ENCODE results near the gene CCDC136. TPM values are rescaled to one million over a fixed set of nuclear protein-coding genes. Genes with fewer than 3 reads are reported as not detected.

The CCDC136 gene
- total RNA-seq, 1 experiment from 2014 or later: 11.1 TPM

DNA sequence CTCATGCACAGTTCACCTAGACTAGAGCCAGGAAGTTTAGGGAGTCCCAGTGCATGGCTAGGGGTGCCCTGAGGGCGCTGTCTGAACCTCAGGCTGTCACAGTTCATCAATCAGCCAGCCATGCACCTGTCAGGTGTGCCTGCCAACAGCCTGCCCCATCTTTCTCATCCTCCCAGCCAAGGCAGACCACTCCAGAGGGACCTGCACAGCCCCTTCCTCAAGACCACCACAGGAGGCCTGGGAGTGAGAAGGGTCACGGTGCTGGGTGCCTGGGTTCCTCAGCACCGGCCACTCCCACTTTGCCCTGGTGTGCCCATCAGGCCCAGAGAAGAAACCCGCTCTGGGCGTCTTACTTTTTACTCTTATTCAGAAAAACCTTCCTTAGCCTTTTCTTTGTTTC lies 79.3 kb downstream of the CCDC136 start:
- Histone ChIP-seq H3K79me2 (ENCODE audit: insufficient read depth, low read length) (no peaks in the 10 kb centered on the region), H3K9ac (ENCODE audit: low read length) (no peak overlapping the region), H4K20me1 (ENCODE audit: insufficient read depth) (no peaks in the 10 kb centered on the region), H3K4me1 (ENCODE audit: control insufficient read depth in 1 of 2, insufficient read depth in 2 of 2, low read length in 2 of 2) (peaks cover 33 to 70% of the 10 kb centered on the region in 2 experiments), H3K27ac (ENCODE audit: low read depth, low read length) (no peak overlapping the region), H3K4me2 (ENCODE audit: low read length) (no peak overlapping the region), H3K36me3 (ENCODE audit: control insufficient read depth in 1 of 2, insufficient read depth in 2 of 2, low read length in 2 of 2) (no peaks in the 10 kb centered on the region), H2AFZ (ENCODE audit: low read depth, low read length, poor library complexity, severe bottlenecking) (no peak overlapping the region), H3K9me3 (ENCODE audit: control insufficient read depth in 1 of 2, insufficient read depth in 1 of 2, low read depth in 1 of 2, low read length in 2 of 2) (no peaks in the 10 kb centered on the region), H3K4me3 (replicated peaks in 1 of 2; ENCODE audit: low read depth in 1 of 2, low read length in 2 of 2) (no peak overlapping the region), H3K27me3 (ENCODE audit: insufficient read depth, low read length) (no peaks in the 10 kb centered on the region), H3K9me2 (ENCODE audit: insufficient read depth) (no peaks in the 10 kb centered on the region)
- ATAC-seq (no peak), DNase-seq (ENCODE audit: low read depth, low spot score) (no peak)
- no peak for TF ChIP-seq POLR2AphosphoS5 (IDR thresholded peaks at IDR 0.05; ENCODE audit: low read depth, low read length)
- TF ChIP-seq EGR1 (IDR thresholded peaks at IDR 0.05; ENCODE audit: low read depth): no peak
- no peak for TF ChIP-seq JUND (IDR thresholded peaks at IDR 0.05)
- TF ChIP-seq CEBPB (IDR thresholded peaks at IDR 0.05; ENCODE audit: low read depth): no peak
- no peak for TF ChIP-seq RAD21 (IDR thresholded peaks at IDR 0.05; ENCODE audit: low read depth)
- no peak for TF ChIP-seq ZFX (IDR thresholded peaks at IDR 0.05)
- TF ChIP-seq SIN3A (IDR thresholded peaks at IDR 0.05; ENCODE audit: low read depth): no peak
- TF ChIP-seq, protein P1, sequence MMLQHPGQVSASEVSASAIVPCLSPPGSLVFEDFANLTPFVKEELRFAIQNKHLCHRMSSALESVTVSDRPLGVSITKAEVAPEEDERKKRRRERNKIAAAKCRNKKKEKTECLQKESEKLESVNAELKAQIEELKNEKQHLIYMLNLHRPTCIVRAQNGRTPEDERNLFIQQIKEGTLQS (IDR thresholded peaks at IDR 0.05): no peak
- TF ChIP-seq ZBTB33 (IDR thresholded peaks at IDR 0.05; ENCODE audit: extremely low read depth, insufficient replicate concordance, low read length): no peak
- TF ChIP-seq, protein P2, sequence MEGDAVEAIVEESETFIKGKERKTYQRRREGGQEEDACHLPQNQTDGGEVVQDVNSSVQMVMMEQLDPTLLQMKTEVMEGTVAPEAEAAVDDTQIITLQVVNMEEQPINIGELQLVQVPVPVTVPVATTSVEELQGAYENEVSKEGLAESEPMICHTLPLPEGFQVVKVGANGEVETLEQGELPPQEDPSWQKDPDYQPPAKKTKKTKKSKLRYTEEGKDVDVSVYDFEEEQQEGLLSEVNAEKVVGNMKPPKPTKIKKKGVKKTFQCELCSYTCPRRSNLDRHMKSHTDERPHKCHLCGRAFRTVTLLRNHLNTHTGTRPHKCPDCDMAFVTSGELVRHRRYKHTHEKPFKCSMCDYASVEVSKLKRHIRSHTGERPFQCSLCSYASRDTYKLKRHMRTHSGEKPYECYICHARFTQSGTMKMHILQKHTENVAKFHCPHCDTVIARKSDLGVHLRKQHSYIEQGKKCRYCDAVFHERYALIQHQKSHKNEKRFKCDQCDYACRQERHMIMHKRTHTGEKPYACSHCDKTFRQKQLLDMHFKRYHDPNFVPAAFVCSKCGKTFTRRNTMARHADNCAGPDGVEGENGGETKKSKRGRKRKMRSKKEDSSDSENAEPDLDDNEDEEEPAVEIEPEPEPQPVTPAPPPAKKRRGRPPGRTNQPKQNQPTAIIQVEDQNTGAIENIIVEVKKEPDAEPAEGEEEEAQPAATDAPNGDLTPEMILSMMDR (IDR thresholded peaks at IDR 0.05 in 2 of 3, conservative IDR thresholded peaks at IDR 0.05 in 1 of 3; ENCODE audit: borderline replicate concordance in 1 of 3, insufficient read depth in 1 of 3, low read depth in 2 of 3, low read length in 2 of 3): no peak
- no peak for TF ChIP-seq CBX3 (IDR thresholded peaks at IDR 0.05; ENCODE audit: low read depth)
- no peak for TF ChIP-seq YY1 (IDR thresholded peaks at IDR 0.05; ENCODE audit: extremely low read depth, insufficient replicate concordance, low read depth, low read length)
- no peak for TF ChIP-seq SRF (IDR thresholded peaks at IDR 0.05; ENCODE audit: low read depth)
- no peak for TF ChIP-seq SP1 (IDR thresholded peaks at IDR 0.05; ENCODE audit: low read depth)
- TF ChIP-seq TCF7L2 (IDR thresholded peaks at IDR 0.05; ENCODE audit: borderline replicate concordance, extremely low read depth, insufficient read depth, insufficient read length): no peak
- no peak for TF ChIP-seq REST (IDR thresholded peaks at IDR 0.05; ENCODE audit: low read depth)
- no peak for TF ChIP-seq ZNF274 (IDR thresholded peaks at IDR 0.05; ENCODE audit: low read depth, low read length)
- ChIA-PET CTCF (interaction anchor here (1.0 to 1.7 kb wide), 3 partner anchors 8 to 12 kb away, joined by 3 to 8 read pairs (median 4); partner anchors contain the start of gene ATP6V1F), RAD21 (ENCODE audit: low non-redundant PET in 1 of 2, low total read pairs in 2 of 2, uncharacterized antibody in 2 of 2, unreplicated experiment in 2 of 2) (no interaction called here), POLR2A (no interaction called here)
- no TSS peak for BruUV-seq (replicated peaks)
- intact Hi-C loops (cut with micrococcal nuclease): no loop called here
